H1 (cell line): ENCODE results near the gene POLD1. TPM values are rescaled to one million over a fixed set of nuclear protein-coding genes. Genes with fewer than 3 reads are reported as not detected.

Source experiments
- CTCF ChIA-PET: fragments of 300-600 bp; sonication (Branson Sonifier 250); formaldehyde crosslinking; loops from one replicate; lab custom pipeline; 2021; ENCODE audit not compliant: partially characterized antibody; lab: Charles Lee
- POLR2A ChIA-PET: fragments of 300-600 bp; sonication (Branson Sonifier 250); formaldehyde crosslinking; loops from one replicate; lab custom pipeline; 2021; ENCODE audit warnings: inconsistent platforms; ENCODE audit not compliant: partially characterized antibody; lab: Charles Lee
- DNase-seq, 2 experiments: peaks; one replicate each; pipeline versions ENCODE4 v3.0.0 to v3.0.0-alpha.2; 2010 to 2022; ENCODE audit warnings: low spot score in 2 of 2, low read depth in 1 of 2, mixed read lengths in 1 of 2
- FAIRE-seq: peaks from 2 replicates; lab custom pipeline; 2011; peaks lifted over from hg19 to GRCh38; lab: Jason Lieb, UNC
- H2AFZ ChIP-seq: 2 replicates; pipeline ENCODE4 v1.8.1; 2012; ENCODE audit warnings: low read length, inconsistent platforms
- H2AK5ac ChIP-seq: 2 replicates; pipeline ENCODE4 v1.6.1; 2013; ENCODE audit warnings: low read depth, low read length
- H2BK120ac ChIP-seq: replicated peaks from 2 replicates; pipeline ENCODE3; 2013; ENCODE audit warnings: low read depth, low read length, inconsistent platforms
- H2BK12ac ChIP-seq: 2 replicates; pipeline ENCODE4 v1.6.1; 2013; ENCODE audit warnings: low read depth, low read length
- H2BK15ac ChIP-seq: 2 replicates; pipeline ENCODE4 v1.6.1; 2013; ENCODE audit warnings: low read length
- H2BK20ac ChIP-seq: 2 replicates; pipeline ENCODE4 v1.6.1; 2013; ENCODE audit warnings: low read length
- H2BK5ac ChIP-seq: 2 replicates; pipeline ENCODE4 v1.6.1; 2013; ENCODE audit warnings: low read depth, low read length
- H3K14ac ChIP-seq: 2 replicates; pipeline ENCODE4 v1.6.1; 2013; ENCODE audit warnings: inconsistent platforms; ENCODE audit not compliant: insufficient read length
- H3K18ac ChIP-seq: 2 replicates; pipeline ENCODE4 v1.6.1; 2013; ENCODE audit warnings: low read length; ENCODE audit errors: extremely low read depth
- H3K23ac ChIP-seq: 2 replicates; pipeline ENCODE4 v1.6.1; 2013; ENCODE audit warnings: inconsistent platforms; ENCODE audit not compliant: insufficient read length
- H3K23me2 ChIP-seq: 2 replicates; pipeline ENCODE4 v1.6.1; 2013; ENCODE audit warnings: low read depth, low read length
- H3K27ac ChIP-seq: 2 replicates; pipeline ENCODE4 v1.6.1; 2011; ENCODE audit warnings: low read depth, low read length, inconsistent platforms
- H3K27me3 ChIP-seq, 4 experiments: replicated peaks in 1 of 4; 1 replicate in 1 of 4; 2 replicates in 3 of 4; pipeline versions ENCODE4 v1.6.1 to v1.8.1; 2011 to 2013; ENCODE audit warnings: low read length in 3 of 4, mild to moderate bottlenecking in 3 of 4, inconsistent platforms in 2 of 4, mixed read lengths in 2 of 4, moderate library complexity in 1 of 4; ENCODE audit not compliant: control insufficient read depth in 3 of 4, insufficient read depth in 3 of 4; ENCODE audit errors: extremely low read depth in 1 of 4
- H3K36me3 ChIP-seq, 4 experiments: 2 replicates each; pipeline versions ENCODE4 v1.6.1 to v1.8.1; 2011 to 2013; ENCODE audit warnings: mild to moderate bottlenecking in 4 of 4, low read length in 3 of 4, moderate library complexity in 2 of 4, control low read depth in 1 of 4, inconsistent platforms in 1 of 4; ENCODE audit not compliant: insufficient read depth in 4 of 4, control insufficient read depth in 2 of 4
- H3K4ac ChIP-seq: replicated peaks from 2 replicates; pipeline ENCODE3; 2013; ENCODE audit warnings: low read length, low read depth, mixed read lengths, inconsistent platforms; ENCODE audit not compliant: insufficient read length
- H3K4me1 ChIP-seq, 4 experiments: replicated peaks in 1 of 4; 1 replicate in 1 of 4; 2 replicates in 3 of 4; pipeline versions ENCODE4 v1.6.1 to v1.8.1; 2011 to 2013; ENCODE audit warnings: low read length in 3 of 4, inconsistent platforms in 2 of 4, mixed read lengths in 1 of 4; ENCODE audit not compliant: insufficient read depth in 4 of 4, control insufficient read depth in 3 of 4
- H3K4me2 ChIP-seq, 2 experiments: 2 replicates each; pipeline versions ENCODE4 v1.6.1 to v1.8.1; 2011 to 2013; ENCODE audit warnings: low read depth in 2 of 2, low read length in 2 of 2, control low read depth in 1 of 2, inconsistent platforms in 1 of 2, mild to moderate bottlenecking in 1 of 2; ENCODE audit not compliant: insufficient read depth in 1 of 2
- H3K4me3 ChIP-seq, 4 experiments: fragments of 200-600, 300-600 bp in 1 of 4; sonication (generic), shearing (Covaris generic), sonication (Bioruptor Twin) in 1 of 4; 2 replicates each; pipeline versions ENCODE4 v1.5.1 to v1.8.1; 2011 to 2016; ENCODE audit warnings: low read length in 4 of 4, low read depth in 3 of 4, control low read depth in 2 of 4, inconsistent platforms in 2 of 4, mild to moderate bottlenecking in 2 of 4, mixed read lengths in 1 of 4, moderate library complexity in 1 of 4; ENCODE audit not compliant: insufficient read depth in 2 of 4; ENCODE audit errors: extremely low read depth in 1 of 4
- H3K56ac ChIP-seq: replicated peaks from 2 replicates; pipeline ENCODE3; 2013; ENCODE audit warnings: low read depth, mild to moderate bottlenecking, mixed read lengths, low read length, inconsistent platforms; ENCODE audit not compliant: insufficient read length
- H3K79me1 ChIP-seq: 2 replicates; pipeline ENCODE4 v1.6.1; 2013; ENCODE audit warnings: low read depth, low read length, control low read depth
- H3K79me2 ChIP-seq, 2 experiments: 2 replicates each; pipeline versions ENCODE4 v1.6.1 to v1.8.1; 2012 to 2013; ENCODE audit warnings: low read length in 2 of 2, mild to moderate bottlenecking in 2 of 2, inconsistent platforms in 1 of 2; ENCODE audit not compliant: insufficient read depth in 2 of 2, control insufficient read depth in 1 of 2
- H3K9ac ChIP-seq, 4 experiments: replicated peaks in 1 of 4; 1 replicate in 1 of 4; 2 replicates in 3 of 4; pipeline versions ENCODE4 v1.6.1 to v1.8.1; 2011 to 2013; ENCODE audit warnings: low read depth in 3 of 4, low read length in 3 of 4, control low read depth in 2 of 4, mild to moderate bottlenecking in 2 of 4, moderate library complexity in 2 of 4, inconsistent platforms in 1 of 4; ENCODE audit errors: extremely low read depth in 1 of 4
- H3K9me3 ChIP-seq, 2 experiments: 2 replicates each; pipeline versions ENCODE4 v1.6.1 to v1.8.1; 2012 to 2013; ENCODE audit warnings: mild to moderate bottlenecking in 2 of 2, moderate library complexity in 2 of 2, control low read depth in 1 of 2, inconsistent platforms in 1 of 2, low read depth in 1 of 2, low read length in 1 of 2, mixed read lengths in 1 of 2; ENCODE audit not compliant: insufficient read depth in 2 of 2
- H4K20me1 ChIP-seq, 2 experiments: replicated peaks in 1 of 2; 2 replicates each; pipeline versions ENCODE3 to v1.8.1; 2011 to 2013; ENCODE audit warnings: inconsistent platforms in 2 of 2, low read length in 2 of 2, mild to moderate bottlenecking in 1 of 2; ENCODE audit not compliant: insufficient read depth in 2 of 2, control insufficient read depth in 1 of 2
- H4K5ac ChIP-seq: 2 replicates; pipeline ENCODE4 v1.6.1; 2013; ENCODE audit warnings: low read length, low read depth, mixed read lengths, inconsistent platforms; ENCODE audit not compliant: insufficient read length
- H4K8ac ChIP-seq: 2 replicates; pipeline ENCODE4 v1.8.0; 2013; ENCODE audit warnings: mild to moderate bottlenecking, moderate library complexity, low read length, inconsistent platforms; ENCODE audit not compliant: insufficient read depth; ENCODE audit errors: extremely low read depth
- H4K91ac ChIP-seq: replicated peaks from 2 replicates; pipeline ENCODE3; 2013; ENCODE audit warnings: low read length, mixed read lengths, inconsistent platforms; ENCODE audit not compliant: insufficient read length
- E2F6 ChIP-seq: IDR thresholded peaks from 2 replicates; pipeline ENCODE4 v1.6.1; 2012; ENCODE audit warnings: inconsistent platforms
- EGR1 ChIP-seq: IDR thresholded peaks from 2 replicates; pipeline ENCODE4 v1.6.1; 2011; ENCODE audit warnings: low read depth, low read length, borderline replicate concordance
- EP300 ChIP-seq, 2 experiments: IDR thresholded peaks; 1 replicate in 1 of 2; 2 replicates in 1 of 2; pipeline ENCODE4 v1.6.1; 2011 to 2012; ENCODE audit warnings: low read depth in 2 of 2, low read length in 2 of 2, mild to moderate bottlenecking in 2 of 2, borderline replicate concordance in 1 of 2, inconsistent platforms in 1 of 2, moderate library complexity in 1 of 2
- HDAC6 ChIP-seq: IDR thresholded peaks from one replicate; pipeline ENCODE4 v1.7.1; 2012; ENCODE audit warnings: low read depth, mild to moderate bottlenecking, inconsistent platforms, low read length, moderate library complexity
- JUN ChIP-seq: IDR thresholded peaks from 2 replicates; pipeline ENCODE4 v1.6.1; 2011; ENCODE audit warnings: low read depth, mild to moderate bottlenecking, improper control_type of control experiment, low read length
- MAFK ChIP-seq: IDR thresholded peaks from 2 replicates; pipeline ENCODE4 v1.6.1; 2012; ENCODE audit warnings: low read depth, mild to moderate bottlenecking, improper control_type of control experiment, low read length
- PHF8 ChIP-seq: fragments of 200-600 bp; sonication (generic); conservative IDR thresholded peaks from 2 replicates; pipeline ENCODE4 v1.7.1; 2012; ENCODE audit warnings: low read depth, mild to moderate bottlenecking, inconsistent platforms, low read length, moderate library complexity
- SIRT6 ChIP-seq: IDR thresholded peaks from one replicate; pipeline ENCODE4 v1.7.1; 2012; ENCODE audit warnings: low read length, inconsistent platforms
- SP4 ChIP-seq: IDR thresholded peaks from 2 replicates; pipeline ENCODE4 v1.6.1; 2012; ENCODE audit warnings: low read length, inconsistent platforms
- TBP ChIP-seq: IDR thresholded peaks from 2 replicates; pipeline ENCODE4 v1.6.1; 2011; ENCODE audit warnings: low read depth, low read length, improper control_type of control experiment
- WGBS, 2 experiments: shearing (Covaris generic) in 1 of 2; methylation state at CpG; one replicate each; pipeline versions ENCODE4 v1.1.6 to v1.1.7; 2013 to 2015; ENCODE audit warnings: low lambda C conversion rate in 2 of 2, mixed read lengths in 2 of 2, inconsistent platforms in 1 of 2, low coverage in 1 of 2, missing lambda C conversion rate in 1 of 2; ENCODE audit not compliant: insufficient replicate concordance in 2 of 2, insufficient coverage in 1 of 2, insufficient read length in 1 of 2; ENCODE audit errors: extremely low coverage in 1 of 2, missing lambda C conversion rate in 1 of 2; 5-methylcytosine and 5-hydroxymethylcytosine counted together
- polyA plus RNA-seq, 7 experiments: library from polyadenylated mRNA; depleted of rRNA in 3 of 7; stranded (reverse) in 5 of 7; unstranded in 2 of 7; fragments of >200 nt in 5 of 7; fragments of 200-250 nt in 2 of 7; gene quantifications; 1 replicate in 5 of 7; 2 replicates in 1 of 7; 4 replicates in 1 of 7; pipeline versions ENCODE4 v1.2.1 to v1.2.3, GENCODE V29; 2011 to 2013; ENCODE audit warnings: missing spikeins in 2 of 7, mixed read lengths in 2 of 7
- total RNA-seq: library from RNA; stranded (reverse); fragmentation: NEBNext Ultra II Directional; extraction: Animal tissue kit (Norgen Biotek cat#: 25700); gene quantifications from 2 replicates; pipeline ENCODE4 v1.2.1, GENCODE V29; 2021
- TF ChIP-seq, protein P1 (sequence below), 3 experiments: IDR thresholded peaks; 1 replicate in 2 of 3; 2 replicates in 1 of 3; pipeline versions ENCODE4 v1.5.1 to v1.6.1; 2011; ENCODE audit warnings: low read length in 3 of 3, mild to moderate bottlenecking in 3 of 3, inconsistent platforms in 2 of 3, low read depth in 1 of 3, moderate library complexity in 1 of 3; ENCODE audit not compliant: insufficient read depth in 1 of 3; ENCODE audit errors: control extremely low read depth in 1 of 3

Gene POLD1
- total and polyA plus RNA-seq, 2 of the 8 experiments (the other 6 are each of a cell fraction or from before 2014, with no cell fraction given): 141 to 142 TPM

GRCh38 chr19:50362030-50362412 is 22.1 kb upstream of the POLD1 start:
- H3K4me2 ChIP-seq: no peak overlapping the region
- H2BK15ac ChIP-seq: no peak overlapping the region
- no peak overlapping the region for H2AK5ac ChIP-seq
- no peak overlapping the region for H4K91ac ChIP-seq
- H3K23me2 ChIP-seq: no peaks in the 10 kb centered on the region
- H3K27ac ChIP-seq: no peak overlapping the region
- no peaks in the 10 kb centered on the region for H3K79me2 ChIP-seq
- H3K79me1 ChIP-seq: no peaks in the 10 kb centered on the region
- no peak for FAIRE-seq
- H3K9me3 ChIP-seq: no peaks in the 10 kb centered on the region
- no peaks in the 10 kb centered on the region for H3K36me3 ChIP-seq
- peaks cover 0 to 2% (median 0%) of the 10 kb centered on the region in 4 experiments; a peak in 2 of 7 replicates for H3K4me1 ChIP-seq
- no peak overlapping the region for H4K8ac ChIP-seq
- ChIA-PET CTCF (interaction anchor here (1.0 to 2.8 kb wide), 6 partner anchors 13 to 117 kb away, joined by 3 to 10 read pairs (median 4); no protein-coding TSS in a partner anchor), POLR2A (interaction anchor here (1.4 to 1.7 kb wide), 2 partner anchors 29 to 367 kb away, joined by 4 to 11 read pairs; no protein-coding TSS in a partner anchor)
- H2BK12ac ChIP-seq: no peak overlapping the region
- H3K23ac ChIP-seq: no peak overlapping the region
- H3K9ac ChIP-seq: no peak overlapping the region
- H3K56ac ChIP-seq: no peak overlapping the region
- H2AFZ ChIP-seq: no peak overlapping the region
- H3K4ac ChIP-seq: no peak overlapping the region
- H3K14ac ChIP-seq: no peak overlapping the region
- peaks cover 0 to 4% (median 0%) of the 10 kb centered on the region in 4 experiments; a peak in 2 of 7 replicates for H3K27me3 ChIP-seq
- no peaks in the 10 kb centered on the region for H4K20me1 ChIP-seq
- no peak overlapping the region for H2BK20ac ChIP-seq
- H3K18ac ChIP-seq: no peak overlapping the region
- no peak overlapping the region for H3K4me3 ChIP-seq
- H2BK5ac ChIP-seq: no peak overlapping the region
- WGBS, 2 experiments: 96% methylated on average over 7 of the region's 7 CpGs; no CpG with 5 or more reads in 1 of the 2 experiments
- no peak for DNase-seq
- H4K5ac ChIP-seq: no peak overlapping the region
- H2BK120ac ChIP-seq: no peak overlapping the region
- TF ChIP-seq EGR1 (no peak), JUN (no peak), PHF8 (no peak), MAFK (no peak), E2F6 (no peak), SIRT6 (no peak), SP4 (no peak), TBP (no peak), EP300 (IDR thresholded peaks at IDR 0.05; ENCODE audit: borderline replicate concordance in 1 of 2, low read depth in 2 of 2, low read length in 2 of 2) (no peak), HDAC6 (no peak)
- TF ChIP-seq, protein P1, sequence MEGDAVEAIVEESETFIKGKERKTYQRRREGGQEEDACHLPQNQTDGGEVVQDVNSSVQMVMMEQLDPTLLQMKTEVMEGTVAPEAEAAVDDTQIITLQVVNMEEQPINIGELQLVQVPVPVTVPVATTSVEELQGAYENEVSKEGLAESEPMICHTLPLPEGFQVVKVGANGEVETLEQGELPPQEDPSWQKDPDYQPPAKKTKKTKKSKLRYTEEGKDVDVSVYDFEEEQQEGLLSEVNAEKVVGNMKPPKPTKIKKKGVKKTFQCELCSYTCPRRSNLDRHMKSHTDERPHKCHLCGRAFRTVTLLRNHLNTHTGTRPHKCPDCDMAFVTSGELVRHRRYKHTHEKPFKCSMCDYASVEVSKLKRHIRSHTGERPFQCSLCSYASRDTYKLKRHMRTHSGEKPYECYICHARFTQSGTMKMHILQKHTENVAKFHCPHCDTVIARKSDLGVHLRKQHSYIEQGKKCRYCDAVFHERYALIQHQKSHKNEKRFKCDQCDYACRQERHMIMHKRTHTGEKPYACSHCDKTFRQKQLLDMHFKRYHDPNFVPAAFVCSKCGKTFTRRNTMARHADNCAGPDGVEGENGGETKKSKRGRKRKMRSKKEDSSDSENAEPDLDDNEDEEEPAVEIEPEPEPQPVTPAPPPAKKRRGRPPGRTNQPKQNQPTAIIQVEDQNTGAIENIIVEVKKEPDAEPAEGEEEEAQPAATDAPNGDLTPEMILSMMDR (IDR thresholded peaks at IDR 0.05; ENCODE audit: control extremely low read depth in 1 of 3, insufficient read depth in 1 of 3, low read depth in 1 of 3, low read length in 3 of 3): no peak
